Measurements from ENCODE around the gene PRKG1.
"Not testable (repeated sequence)": the region's sequence is repeated elsewhere in the genome, so short reads cannot be mapped to it uniquely, and the experiment has no call there.

The PRKG1 gene

GRCh38 chr10:51656503-51656902 lies 582.2 kb downstream of the PRKG1 start:
- no peak for DNase-seq (ENCODE audit: low read depth)

DNA sequence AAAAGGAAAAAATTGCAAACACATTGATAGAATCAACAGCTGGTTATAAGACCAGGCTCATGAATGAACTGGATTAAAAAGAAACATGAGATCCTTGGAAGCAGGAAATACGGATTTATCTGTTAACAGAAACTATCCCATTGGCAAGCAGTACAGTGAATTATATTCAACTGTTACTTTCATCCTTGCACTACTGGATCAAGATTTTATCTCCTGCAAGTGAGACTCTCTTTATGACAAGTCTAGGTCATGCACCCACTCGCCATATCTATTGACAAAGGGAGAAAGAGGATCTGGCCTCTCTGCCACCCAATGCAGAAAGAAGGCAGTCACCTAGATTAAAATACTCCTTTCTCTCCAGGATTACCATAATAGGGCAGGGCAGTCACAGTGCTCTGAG lies 583.7 kb downstream of the PRKG1 start:
- DNase-seq (ENCODE audit: low read depth): no peak

DNA sequence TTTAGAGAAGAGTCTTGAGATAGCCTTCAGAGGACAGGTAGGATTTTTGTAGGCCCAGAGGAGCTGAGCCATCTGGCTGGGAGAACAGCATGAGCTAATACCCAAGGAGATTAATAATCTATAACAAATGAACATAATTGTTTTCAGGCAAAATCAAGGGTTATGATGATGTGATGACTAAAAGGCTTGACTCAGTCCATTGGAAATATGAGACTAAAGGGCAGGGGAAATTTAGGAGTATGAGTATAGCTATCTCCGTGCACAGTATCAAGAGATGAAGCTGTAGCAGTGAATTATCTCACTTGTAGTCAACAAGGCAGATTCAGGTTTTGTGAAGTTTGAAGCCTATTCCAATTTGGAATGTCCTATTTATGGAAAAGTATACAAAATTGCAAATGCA lies 585.1 kb downstream of the PRKG1 start:
- no peak for DNase-seq (ENCODE audit: low read depth)

- no peak for DNase-seq (ENCODE audit: low read depth)
Observed at GRCh38 chr10:51663086-51663485, 588.8 kb downstream of the PRKG1 start.

- no peak for DNase-seq (ENCODE audit: low read depth)
Observed at GRCh38 chr10:51666456-51666855, 592.2 kb downstream of the PRKG1 start.

GRCh38 chr10:51667678-51668335 lies 593.5 kb downstream of the PRKG1 start:
- DNase-seq (ENCODE audit: low read depth): no peak

GRCh38 chr10:51668336-51668689 lies 594.0 kb downstream of the PRKG1 start:
- no peak for DNase-seq (ENCODE audit: low read depth)

- DNase-seq (ENCODE audit: low read depth): no peak
Observed at GRCh38 chr10:51669041-51669440, 594.8 kb downstream of the PRKG1 start.

DNA sequence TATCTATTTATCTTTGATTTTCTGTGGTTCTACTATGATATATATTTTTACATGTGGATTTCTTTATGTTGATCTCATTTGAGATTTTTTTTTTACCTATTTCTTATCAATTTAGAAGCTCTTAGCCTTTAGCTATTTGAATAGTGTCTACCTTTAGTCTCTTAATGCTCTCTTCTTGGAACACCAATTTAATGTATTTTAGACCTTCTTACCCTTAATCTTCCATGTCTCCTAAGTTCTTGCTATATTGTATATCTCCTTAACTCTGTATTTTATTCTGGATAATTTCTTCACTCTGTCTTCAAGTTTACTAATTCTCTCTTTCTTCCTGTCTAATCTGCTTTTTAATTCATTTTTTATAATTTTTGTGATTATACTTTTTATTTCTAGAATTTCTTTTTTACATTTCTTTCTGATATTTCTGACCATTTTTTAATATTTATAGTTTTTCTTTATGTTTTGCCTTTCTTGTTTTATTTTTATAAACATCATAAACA lies 597.8 kb downstream of the PRKG1 start:
- DNase-seq (ENCODE audit: low read depth): no peak

DNA sequence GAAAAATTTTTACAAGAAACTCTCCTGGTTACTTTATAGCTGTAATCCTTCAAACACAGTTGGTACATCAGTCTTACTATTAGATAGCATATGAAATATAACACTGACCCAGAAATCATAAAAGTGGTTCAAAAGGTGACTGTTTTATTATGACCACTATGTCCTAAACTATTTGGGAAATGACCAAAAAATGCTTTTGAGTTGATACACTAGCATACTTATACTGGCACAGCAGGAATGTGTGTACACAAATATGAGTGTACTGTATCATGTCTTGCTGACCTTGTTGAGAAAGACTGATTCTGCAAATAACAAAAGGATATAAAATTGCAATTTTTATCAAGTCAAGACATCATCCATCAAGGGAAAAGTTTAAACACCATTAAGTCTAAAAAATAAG lies 600.8 kb downstream of the PRKG1 start:
- DNase-seq (ENCODE audit: low read depth): no peak

DNA sequence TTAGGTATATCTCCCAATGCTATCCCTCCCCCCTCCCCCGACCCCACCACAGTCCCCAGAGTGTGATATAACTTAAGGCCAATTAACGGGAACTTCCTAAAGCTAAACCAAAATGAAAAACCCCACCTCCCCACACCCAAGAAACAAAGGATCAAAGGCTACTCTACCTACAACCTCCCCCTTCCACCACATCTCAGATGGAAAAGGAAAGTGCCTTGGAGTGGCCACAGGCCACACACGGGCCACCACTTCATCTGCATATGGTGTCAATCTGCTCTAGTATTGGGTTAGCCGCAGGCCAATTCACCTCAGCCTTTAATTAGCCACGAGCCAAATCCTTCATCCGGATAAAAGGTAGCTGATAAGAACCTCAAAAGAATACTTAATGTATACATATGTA lies 605.6 kb downstream of the PRKG1 start:
- DNase-seq (ENCODE audit: low read depth): no peak

- no peak for DNase-seq (ENCODE audit: low read depth)
Observed at GRCh38 chr10:51683031-51683691, 608.9 kb downstream of the PRKG1 start.

- no peak for DNase-seq (ENCODE audit: low read depth)
Observed at GRCh38 chr10:51685768-51686167, 611.5 kb downstream of the PRKG1 start.

DNA sequence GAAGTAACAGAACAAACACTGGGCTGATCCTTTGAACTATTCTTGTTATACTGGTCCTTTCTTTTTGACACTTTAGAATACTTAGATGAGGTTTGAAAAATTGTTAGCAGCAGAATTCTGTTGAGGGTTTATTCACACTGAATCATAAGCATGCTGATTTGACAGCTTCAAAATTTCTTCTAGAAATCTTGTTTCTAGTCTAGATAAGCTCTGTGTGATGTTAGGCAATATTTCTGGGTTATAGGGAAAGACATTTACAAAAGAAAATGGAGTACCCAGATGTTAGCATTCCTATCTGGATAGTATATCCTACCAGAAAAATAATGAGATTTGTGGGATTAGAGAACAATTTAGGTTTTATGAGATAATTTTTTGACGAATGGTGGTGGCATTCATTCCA lies 613.0 kb downstream of the PRKG1 start:
- DNase-seq (ENCODE audit: low read depth): no peak

DNA sequence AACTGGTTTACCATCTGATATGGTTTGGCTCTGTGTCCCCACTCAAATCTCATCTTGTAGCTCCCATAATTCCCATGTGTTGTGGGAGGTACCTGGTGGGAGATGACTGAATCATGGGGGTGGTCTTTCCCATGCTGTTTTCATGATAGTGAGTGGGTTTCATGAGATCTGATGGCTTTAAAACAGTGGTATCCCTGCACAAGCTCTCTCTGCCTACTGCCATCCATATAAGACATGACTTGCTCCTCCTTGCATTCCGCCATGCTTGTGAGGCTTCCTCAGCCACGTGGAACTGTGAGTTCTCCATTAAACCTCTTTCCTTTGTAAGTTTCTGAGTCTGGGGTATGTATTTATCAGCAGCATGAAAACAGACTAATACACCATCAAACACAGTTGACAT lies 614.5 kb downstream of the PRKG1 start:
- not testable (repeated sequence) for DNase-seq (ENCODE audit: low read depth)

- DNase-seq (ENCODE audit: low read depth): no peak
Observed at GRCh38 chr10:51689536-51689935, 615.2 kb downstream of the PRKG1 start.

GRCh38 chr10:51691135-51691534 lies 616.8 kb downstream of the PRKG1 start:
- DNase-seq (ENCODE audit: low read depth): no peak

DNA sequence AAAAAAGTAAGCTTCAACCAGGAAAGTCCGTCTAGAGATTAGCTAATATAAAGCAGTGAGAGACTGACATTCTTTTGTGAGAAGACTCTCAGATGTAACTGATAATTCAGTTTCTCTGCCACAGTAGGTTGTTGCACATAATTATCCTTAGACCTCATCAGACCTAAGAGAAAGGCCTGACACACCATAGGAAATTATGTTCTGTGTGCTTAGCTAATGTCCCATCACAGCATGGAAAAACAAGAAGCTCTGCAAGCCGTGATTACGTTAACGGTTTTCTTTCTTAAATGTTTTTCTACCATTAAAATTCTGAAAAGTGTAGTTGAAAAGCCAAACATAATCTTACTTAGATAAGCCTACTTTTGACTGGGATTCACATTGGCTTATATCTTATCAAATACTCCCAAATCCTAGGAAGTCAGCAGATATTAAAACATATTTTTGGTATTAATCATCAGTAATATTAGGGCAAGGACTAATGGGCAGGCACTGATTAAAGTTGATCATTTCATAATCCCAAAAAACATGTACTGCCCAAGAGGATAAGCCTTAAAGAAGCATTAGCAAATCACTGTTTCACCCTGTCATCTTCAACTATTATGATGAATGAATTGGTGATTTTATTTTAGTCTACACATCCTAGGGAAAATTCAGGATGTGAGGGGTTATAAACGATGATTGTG lies 619.9 kb downstream of the PRKG1 start:
- no peak for DNase-seq (ENCODE audit: low read depth)

- no peak for DNase-seq (ENCODE audit: low read depth)
Observed at GRCh38 chr10:51696251-51696650, 622.0 kb downstream of the PRKG1 start.

DNA sequence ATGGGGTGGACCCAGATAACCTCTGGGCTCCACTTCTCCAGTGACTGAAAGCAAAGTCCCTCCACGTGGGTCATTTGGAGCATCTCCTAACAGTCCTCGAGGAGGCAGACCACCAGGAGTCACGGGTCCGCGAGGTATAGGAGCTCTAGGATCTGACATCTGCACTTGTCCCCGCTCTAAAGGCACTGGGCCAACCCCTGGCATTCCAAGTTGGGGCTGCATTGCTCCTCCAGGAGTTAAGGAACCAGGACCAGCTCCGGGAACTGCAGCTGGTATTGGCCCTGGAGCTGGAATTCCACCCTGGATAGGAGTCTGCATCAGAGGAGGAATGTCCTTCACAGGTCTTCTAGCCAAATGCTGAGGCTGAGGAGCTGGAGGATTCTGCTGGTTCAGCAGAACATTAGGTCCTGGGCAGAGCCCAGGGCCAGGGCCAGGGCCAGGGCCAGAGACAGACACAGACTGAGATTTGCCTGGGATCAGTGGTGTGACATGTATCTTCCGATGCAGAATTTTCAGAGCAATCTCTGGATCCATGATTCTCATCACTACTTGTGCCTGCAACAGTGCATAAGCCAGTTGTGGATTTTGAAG lies 624.3 kb downstream of the PRKG1 start:
- DNase-seq (ENCODE audit: low read depth): no peak

- no peak for DNase-seq (ENCODE audit: low read depth)
Observed at GRCh38 chr10:51699145-51699474, 624.8 kb downstream of the PRKG1 start.

GRCh38 chr10:51699475-51700227 lies 625.4 kb downstream of the PRKG1 start, which contains the start of gene CSTF2T:
Gene CSTF2T (minus strand): TSS chr10:51699595. CDS start chr10:51699549, 46 bp downstream.
- peak; percentile 85 for DNase-seq (ENCODE audit: low read depth)

Measured in stimulated activated CD4-positive, alpha-beta T cell treated with anti-CD3 and anti-CD28 coated beads, Interleukin-2, amount 100 ng/mL, for 4 hours (primary cell).